K562 (cell line): Measurements from ENCODE around the gene PPIL6. TPM values are rescaled to one million over a fixed set of nuclear protein-coding genes. Genes with fewer than 3 reads are reported as not detected.
A peak's percentile ranks its signal among the peaks of the same experiment; 100 is the strongest.

Experiments used
- BMI1 ChIP-seq: fragments of 150-350 bp; IDR thresholded peaks from 2 replicates; pipeline ENCODE4 v1.6.1; 2014; ENCODE audit warnings: low read length
- COPS2 ChIP-seq: fragments of 450-650 bp; conservative IDR thresholded peaks from 2 replicates; pipeline ENCODE4 v1.6.1; 2016; ENCODE audit warnings: mild to moderate bottlenecking, moderate library complexity
- FOXK1 ChIP-seq: sonication (generic); formaldehyde crosslinking; IDR thresholded peaks from 2 replicates; pipeline ENCODE4 v1.8.0; 2022; ENCODE audit warnings: missing genetic modification reagents, mild to moderate bottlenecking, borderline replicate concordance
- HMG20B ChIP-seq: fragments of 250-450 bp; sonication (Bioruptor Pico); IDR thresholded peaks from 2 replicates; pipeline ENCODE4 v1.5.0; 2021; ENCODE audit warnings: mild to moderate bottlenecking
- NBN ChIP-seq: fragments of 450-650 bp; IDR thresholded peaks from 2 replicates; pipeline ENCODE4 v1.6.1; 2016; ENCODE audit warnings: low read depth, mild to moderate bottlenecking
- NFRKB ChIP-seq: fragments of 450-650 bp; IDR thresholded peaks from 2 replicates; pipeline ENCODE4 v1.6.1; 2016; ENCODE audit warnings: low read depth
- PHF21A ChIP-seq: fragments of 450-650 bp; IDR thresholded peaks from 2 replicates; pipeline ENCODE4 v1.6.1; 2017; ENCODE audit warnings: low read depth, borderline replicate concordance
- TAF7 ChIP-seq: fragments of 450-650 bp; IDR thresholded peaks from 2 replicates; pipeline ENCODE4 v1.6.1; 2016; ENCODE audit warnings: missing genetic modification characterization, missing compliant biosample characterization
- TCF3 ChIP-seq: sonication (generic); formaldehyde crosslinking; IDR thresholded peaks from 2 replicates; pipeline ENCODE4 v1.4.0; 2020; ENCODE audit warnings: mild to moderate bottlenecking, missing genetic modification reagents
- ZNF395 ChIP-seq: fragments of 200-800 bp; sonication (Bioruptor generic); IDR thresholded peaks from 2 replicates; pipeline ENCODE4 v1.6.1; 2017; ENCODE audit warnings: missing genetic modification characterization, missing compliant biosample characterization
- polyA plus RNA-seq, 8 experiments: library from polyadenylated mRNA; depleted of rRNA in 4 of 8; stranded (reverse) in 5 of 8; unstranded in 3 of 8; fragments of >200 nt; fragmentation: Nextera tagmentation in 2 of 8; fragmentation: Illumina TruSeq in 1 of 8; extraction: Ambion mirVana in 2 of 8; extraction: Trizol in 1 of 8; gene quantifications; 2 replicates each; pipeline versions ENCODE4 v1.2.1 to v1.2.3, GENCODE V29; 2011 to 2014; ENCODE audit warnings: inconsistent platforms in 1 of 8, missing spikeins in 1 of 8
- total RNA-seq, 7 experiments: library from RNA; depleted of rRNA in 6 of 7; stranded (reverse); fragments of >200 nt in 6 of 7; fragmentation: Illumina TruSeq in 2 of 7; extraction: Trizol in 2 of 7; gene quantifications; 2 replicates each; pipeline versions ENCODE4 v1.2.1 to v1.2.3, GENCODE V29; 2011 to 2021; ENCODE audit warnings: low replicate concordance in 1 of 7
- TF ChIP-seq, protein P1 (sequence below): fragments of 450-650 bp; IDR thresholded peaks from 2 replicates; pipeline ENCODE4 v1.6.1; 2016; ENCODE audit warnings: mild to moderate bottlenecking, moderate library complexity
- TF ChIP-seq, protein P2 (sequence below): sonication (generic); formaldehyde crosslinking; IDR thresholded peaks from 2 replicates; pipeline ENCODE4 v1.8.0; 2022; ENCODE audit warnings: mild to moderate bottlenecking, missing genetic modification reagents

The PPIL6 gene
- total and polyA plus RNA-seq, 9 of the 15 experiments (the other 6 are each of a cell fraction or from before 2014, with no cell fraction given): 0.03 to 0.98 (median 0.41) TPM; not detected in 1

DNA sequence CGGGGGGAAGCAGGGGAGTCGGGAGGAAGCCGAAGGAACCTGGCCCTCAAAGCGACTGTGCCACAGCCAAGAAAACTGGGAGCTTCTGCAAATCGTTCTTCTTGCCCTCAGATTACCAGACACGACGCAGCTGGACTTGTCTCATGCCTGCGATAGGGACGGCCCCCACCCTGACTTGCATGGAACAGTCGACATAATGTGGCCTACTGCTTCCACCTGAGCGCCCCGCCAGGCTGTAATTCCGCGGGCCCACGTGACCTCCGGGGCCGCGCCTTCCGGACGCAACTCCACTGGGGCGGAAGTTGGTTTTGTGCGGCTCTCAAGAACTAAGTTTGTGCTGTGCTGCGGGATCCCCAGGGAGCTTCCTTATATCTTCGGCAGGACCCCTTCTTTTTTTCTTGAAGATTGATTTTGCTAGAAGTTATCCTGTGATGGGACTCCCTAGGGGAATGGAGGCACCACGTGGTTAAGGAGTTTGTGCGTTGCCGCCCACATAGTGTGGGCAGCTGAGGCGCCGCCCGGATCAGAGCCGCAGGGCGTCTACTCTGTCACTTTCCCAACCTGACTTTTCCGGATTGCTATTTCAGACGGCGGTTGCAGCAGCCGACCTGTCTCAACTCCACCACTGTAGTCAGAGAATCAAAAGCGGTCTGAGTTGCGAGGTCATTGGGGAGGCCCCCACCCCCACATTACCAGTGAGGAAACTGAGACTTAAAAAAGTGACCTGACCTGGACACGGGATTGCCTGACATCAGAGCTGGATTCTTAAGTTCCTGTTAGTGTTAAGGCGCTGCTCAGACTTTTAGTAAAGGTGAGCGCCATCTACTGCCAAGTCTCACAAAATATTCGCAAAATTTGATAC, 57.6 kb downstream of the PPIL6 start (continued):
- TF ChIP-seq, protein P1, sequence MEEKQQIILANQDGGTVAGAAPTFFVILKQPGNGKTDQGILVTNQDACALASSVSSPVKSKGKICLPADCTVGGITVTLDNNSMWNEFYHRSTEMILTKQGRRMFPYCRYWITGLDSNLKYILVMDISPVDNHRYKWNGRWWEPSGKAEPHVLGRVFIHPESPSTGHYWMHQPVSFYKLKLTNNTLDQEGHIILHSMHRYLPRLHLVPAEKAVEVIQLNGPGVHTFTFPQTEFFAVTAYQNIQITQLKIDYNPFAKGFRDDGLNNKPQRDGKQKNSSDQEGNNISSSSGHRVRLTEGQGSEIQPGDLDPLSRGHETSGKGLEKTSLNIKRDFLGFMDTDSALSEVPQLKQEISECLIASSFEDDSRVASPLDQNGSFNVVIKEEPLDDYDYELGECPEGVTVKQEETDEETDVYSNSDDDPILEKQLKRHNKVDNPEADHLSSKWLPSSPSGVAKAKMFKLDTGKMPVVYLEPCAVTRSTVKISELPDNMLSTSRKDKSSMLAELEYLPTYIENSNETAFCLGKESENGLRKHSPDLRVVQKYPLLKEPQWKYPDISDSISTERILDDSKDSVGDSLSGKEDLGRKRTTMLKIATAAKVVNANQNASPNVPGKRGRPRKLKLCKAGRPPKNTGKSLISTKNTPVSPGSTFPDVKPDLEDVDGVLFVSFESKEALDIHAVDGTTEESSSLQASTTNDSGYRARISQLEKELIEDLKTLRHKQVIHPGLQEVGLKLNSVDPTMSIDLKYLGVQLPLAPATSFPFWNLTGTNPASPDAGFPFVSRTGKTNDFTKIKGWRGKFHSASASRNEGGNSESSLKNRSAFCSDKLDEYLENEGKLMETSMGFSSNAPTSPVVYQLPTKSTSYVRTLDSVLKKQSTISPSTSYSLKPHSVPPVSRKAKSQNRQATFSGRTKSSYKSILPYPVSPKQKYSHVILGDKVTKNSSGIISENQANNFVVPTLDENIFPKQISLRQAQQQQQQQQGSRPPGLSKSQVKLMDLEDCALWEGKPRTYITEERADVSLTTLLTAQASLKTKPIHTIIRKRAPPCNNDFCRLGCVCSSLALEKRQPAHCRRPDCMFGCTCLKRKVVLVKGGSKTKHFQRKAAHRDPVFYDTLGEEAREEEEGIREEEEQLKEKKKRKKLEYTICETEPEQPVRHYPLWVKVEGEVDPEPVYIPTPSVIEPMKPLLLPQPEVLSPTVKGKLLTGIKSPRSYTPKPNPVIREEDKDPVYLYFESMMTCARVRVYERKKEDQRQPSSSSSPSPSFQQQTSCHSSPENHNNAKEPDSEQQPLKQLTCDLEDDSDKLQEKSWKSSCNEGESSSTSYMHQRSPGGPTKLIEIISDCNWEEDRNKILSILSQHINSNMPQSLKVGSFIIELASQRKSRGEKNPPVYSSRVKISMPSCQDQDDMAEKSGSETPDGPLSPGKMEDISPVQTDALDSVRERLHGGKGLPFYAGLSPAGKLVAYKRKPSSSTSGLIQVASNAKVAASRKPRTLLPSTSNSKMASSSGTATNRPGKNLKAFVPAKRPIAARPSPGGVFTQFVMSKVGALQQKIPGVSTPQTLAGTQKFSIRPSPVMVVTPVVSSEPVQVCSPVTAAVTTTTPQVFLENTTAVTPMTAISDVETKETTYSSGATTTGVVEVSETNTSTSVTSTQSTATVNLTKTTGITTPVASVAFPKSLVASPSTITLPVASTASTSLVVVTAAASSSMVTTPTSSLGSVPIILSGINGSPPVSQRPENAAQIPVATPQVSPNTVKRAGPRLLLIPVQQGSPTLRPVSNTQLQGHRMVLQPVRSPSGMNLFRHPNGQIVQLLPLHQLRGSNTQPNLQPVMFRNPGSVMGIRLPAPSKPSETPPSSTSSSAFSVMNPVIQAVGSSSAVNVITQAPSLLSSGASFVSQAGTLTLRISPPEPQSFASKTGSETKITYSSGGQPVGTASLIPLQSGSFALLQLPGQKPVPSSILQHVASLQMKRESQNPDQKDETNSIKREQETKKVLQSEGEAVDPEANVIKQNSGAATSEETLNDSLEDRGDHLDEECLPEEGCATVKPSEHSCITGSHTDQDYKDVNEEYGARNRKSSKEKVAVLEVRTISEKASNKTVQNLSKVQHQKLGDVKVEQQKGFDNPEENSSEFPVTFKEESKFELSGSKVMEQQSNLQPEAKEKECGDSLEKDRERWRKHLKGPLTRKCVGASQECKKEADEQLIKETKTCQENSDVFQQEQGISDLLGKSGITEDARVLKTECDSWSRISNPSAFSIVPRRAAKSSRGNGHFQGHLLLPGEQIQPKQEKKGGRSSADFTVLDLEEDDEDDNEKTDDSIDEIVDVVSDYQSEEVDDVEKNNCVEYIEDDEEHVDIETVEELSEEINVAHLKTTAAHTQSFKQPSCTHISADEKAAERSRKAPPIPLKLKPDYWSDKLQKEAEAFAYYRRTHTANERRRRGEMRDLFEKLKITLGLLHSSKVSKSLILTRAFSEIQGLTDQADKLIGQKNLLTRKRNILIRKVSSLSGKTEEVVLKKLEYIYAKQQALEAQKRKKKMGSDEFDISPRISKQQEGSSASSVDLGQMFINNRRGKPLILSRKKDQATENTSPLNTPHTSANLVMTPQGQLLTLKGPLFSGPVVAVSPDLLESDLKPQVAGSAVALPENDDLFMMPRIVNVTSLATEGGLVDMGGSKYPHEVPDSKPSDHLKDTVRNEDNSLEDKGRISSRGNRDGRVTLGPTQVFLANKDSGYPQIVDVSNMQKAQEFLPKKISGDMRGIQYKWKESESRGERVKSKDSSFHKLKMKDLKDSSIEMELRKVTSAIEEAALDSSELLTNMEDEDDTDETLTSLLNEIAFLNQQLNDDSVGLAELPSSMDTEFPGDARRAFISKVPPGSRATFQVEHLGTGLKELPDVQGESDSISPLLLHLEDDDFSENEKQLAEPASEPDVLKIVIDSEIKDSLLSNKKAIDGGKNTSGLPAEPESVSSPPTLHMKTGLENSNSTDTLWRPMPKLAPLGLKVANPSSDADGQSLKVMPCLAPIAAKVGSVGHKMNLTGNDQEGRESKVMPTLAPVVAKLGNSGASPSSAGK: no peak; the same call in none of the 2 replicates
- TF ChIP-seq BMI1 (0 out of 2 replicates have a peak, but pooled peaks have one; percentile 22), TAF7 (no peak), COPS2 (no peak), NBN (peak; percentile 76), TCF3 (CRISPR knock-in tag) (no peak), PHF21A (peak; percentile 12; the same call in 1 of the 2 replicates), ZNF395 (peak; percentile 55; the same call in 1 of the 2 replicates), HMG20B (CRISPR knock-in tag) (no peak), NFRKB (no peak), FOXK1 (CRISPR knock-in tag) (peak; percentile 3; the same call in 1 of the 2 replicates)
- TF ChIP-seq, protein P2, sequence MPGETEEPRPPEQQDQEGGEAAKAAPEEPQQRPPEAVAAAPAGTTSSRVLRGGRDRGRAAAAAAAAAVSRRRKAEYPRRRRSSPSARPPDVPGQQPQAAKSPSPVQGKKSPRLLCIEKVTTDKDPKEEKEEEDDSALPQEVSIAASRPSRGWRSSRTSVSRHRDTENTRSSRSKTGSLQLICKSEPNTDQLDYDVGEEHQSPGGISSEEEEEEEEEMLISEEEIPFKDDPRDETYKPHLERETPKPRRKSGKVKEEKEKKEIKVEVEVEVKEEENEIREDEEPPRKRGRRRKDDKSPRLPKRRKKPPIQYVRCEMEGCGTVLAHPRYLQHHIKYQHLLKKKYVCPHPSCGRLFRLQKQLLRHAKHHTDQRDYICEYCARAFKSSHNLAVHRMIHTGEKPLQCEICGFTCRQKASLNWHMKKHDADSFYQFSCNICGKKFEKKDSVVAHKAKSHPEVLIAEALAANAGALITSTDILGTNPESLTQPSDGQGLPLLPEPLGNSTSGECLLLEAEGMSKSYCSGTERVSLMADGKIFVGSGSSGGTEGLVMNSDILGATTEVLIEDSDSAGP (CRISPR knock-in tag): 0 out of 2 replicates have a peak, but pooled peaks have one; percentile 20
